Stimulated activated CD8-positive, alpha-beta memory T cell treated with anti-CD3 and anti-CD28 coated beads, Interleukin-15, amount 100 ng/mL, for 24 hours (primary cell): ENCODE measurements around the gene TAOK1.
"Not testable (repeated sequence)": the region's sequence is repeated elsewhere in the genome, so short reads cannot be mapped to it uniquely, and the experiment has no call there.

Experiments
- DNase-seq: peaks from one replicate; pipeline ENCODE4 v3.0.0-alpha.2; 2020; ENCODE audit warnings: low read depth

TAOK1 gene

GRCh38 chr17:29389982-29390850 is at the start of gene TAOK1:
Gene TAOK1 (plus strand): TSS chr17:29390363. CDS start chr17:29451549, 61,186 bp downstream.
- peak; percentile 88 for DNase-seq

GRCh38 chr17:29341726-29342125 is 48.4 kb upstream of the TAOK1 start:
- DNase-seq, result no peak

DNA sequence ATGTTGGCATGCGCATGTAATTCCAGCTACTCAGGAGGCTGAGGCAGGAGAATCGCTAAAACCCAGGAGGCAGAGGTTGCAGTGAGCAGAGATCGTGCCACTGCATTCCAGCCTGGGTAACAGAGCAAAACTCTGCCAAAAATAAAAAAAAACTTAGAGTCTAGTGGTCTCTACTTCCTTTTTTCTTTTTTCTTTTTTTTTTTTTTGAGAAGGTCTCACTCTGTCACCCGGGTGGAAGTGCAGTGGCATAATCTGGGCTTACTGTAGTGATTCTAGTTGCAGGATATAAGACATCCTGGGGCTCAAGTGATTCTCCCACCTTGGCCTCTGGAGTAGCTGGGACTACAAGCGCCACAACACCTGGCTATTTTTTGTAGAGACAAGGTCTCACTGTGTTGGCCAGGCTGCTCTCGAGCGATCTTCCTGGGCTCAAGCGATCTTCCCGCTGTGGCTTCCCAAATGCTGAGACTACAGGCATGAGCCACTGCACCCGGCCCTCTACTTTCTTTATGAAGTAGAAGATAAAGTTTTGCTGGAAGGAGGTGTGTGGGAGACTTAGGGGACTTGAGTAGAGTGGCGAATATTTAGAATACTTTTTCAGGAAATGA is 47.9 kb upstream of the TAOK1 start:
- no peak for DNase-seq

- no peak for DNase-seq
Observed at GRCh38 chr17:29344201-29344856, 45.8 kb upstream of the TAOK1 start.

- DNase-seq, result no peak
Observed at GRCh38 chr17:29345066-29345465, 45.1 kb upstream of the TAOK1 start.

- DNase-seq, result not testable (repeated sequence)
Observed at GRCh38 chr17:29345470-29345869, 44.7 kb upstream of the TAOK1 start.

DNA sequence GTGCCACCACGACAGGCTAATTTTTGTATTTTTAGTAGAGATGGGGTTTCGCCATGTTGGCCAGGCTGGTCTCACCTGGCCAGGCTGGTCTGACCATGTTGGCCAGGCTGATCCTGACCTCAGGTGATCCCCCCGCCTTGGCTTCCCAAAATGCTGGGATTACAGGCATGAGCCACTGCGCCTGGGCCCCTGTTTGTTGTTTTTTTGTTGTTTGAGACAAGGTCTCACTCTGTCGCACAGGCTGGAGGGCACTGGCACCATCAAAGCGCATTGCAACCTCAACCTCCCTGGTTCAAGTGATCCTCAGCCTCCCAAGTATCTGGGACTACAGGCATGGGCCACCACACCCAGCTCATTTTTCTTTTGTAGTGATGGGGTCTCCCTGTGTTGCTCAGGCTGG is 43.7 kb upstream of the TAOK1 start:
- no peak for DNase-seq

- DNase-seq, result no peak
Observed at GRCh38 chr17:29347831-29348629, 42.1 kb upstream of the TAOK1 start.

DNA sequence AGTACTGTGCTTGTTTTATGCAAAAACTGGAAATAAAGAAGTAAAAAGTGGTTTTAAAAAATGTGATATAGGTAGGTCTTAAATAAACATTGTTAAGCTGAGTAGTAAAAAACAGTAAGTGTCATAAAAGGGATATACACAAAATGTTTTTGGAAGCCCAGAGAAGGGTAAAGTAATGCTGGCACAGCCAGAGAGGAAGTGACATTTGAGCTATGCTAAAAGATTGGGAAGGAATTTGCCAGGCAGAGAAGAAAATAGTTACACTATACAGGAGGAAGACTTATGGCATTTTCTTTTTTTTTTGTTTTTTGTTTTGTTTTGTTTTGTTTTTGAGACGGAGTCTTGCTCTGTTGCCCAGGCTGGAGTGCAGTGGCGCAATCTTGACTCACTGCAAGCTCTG is 40.8 kb upstream of the TAOK1 start:
- DNase-seq, result no peak

GRCh38 chr17:29352146-29352545 is 38.0 kb upstream of the TAOK1 start:
- no peak for DNase-seq

DNA sequence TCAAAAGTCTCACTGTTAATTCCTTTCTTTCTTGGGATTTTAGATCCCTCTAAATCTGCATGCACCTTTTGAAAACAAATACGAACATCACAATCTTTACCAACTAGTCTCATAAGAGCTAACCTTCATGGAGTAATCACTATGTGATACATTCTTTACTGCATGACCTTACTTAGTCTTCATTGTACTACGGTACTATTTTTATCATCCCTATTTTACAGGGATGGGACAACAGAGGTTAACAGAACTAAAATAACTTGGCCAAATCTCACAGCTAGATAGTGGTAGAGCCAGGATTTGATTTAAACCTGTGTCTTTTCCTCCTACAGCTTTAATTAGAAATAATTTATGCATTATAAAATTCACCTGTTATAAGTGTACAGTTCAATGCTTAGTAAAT is 32.9 kb upstream of the TAOK1 start:
- DNase-seq, result no peak

GRCh38 chr17:29357821-29358232 is 32.3 kb upstream of the TAOK1 start:
- no peak for DNase-seq

GRCh38 chr17:29358416-29358815 is 31.7 kb upstream of the TAOK1 start:
- no peak for DNase-seq

DNA sequence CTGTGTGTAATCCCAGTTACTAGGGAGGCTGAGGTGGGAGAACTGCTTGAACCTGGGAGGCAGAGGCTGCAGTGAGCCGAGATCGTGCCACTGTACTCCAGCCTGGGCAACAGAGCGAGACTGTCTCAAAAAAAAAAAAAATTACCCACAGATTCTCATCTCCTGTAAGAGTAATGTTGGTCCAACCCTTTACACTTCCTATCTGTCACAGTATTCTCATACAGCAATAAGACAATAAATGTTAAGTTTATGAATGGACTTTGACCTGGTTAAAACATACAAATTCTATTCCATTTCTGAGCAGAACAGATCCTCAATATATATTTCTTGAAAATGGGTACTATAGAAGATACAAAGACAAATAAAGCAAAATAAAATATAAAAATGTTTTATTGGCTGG is 30.4 kb upstream of the TAOK1 start:
- no peak for DNase-seq

- DNase-seq, result no peak
Observed at GRCh38 chr17:29363716-29364115, 26.4 kb upstream of the TAOK1 start.

DNA sequence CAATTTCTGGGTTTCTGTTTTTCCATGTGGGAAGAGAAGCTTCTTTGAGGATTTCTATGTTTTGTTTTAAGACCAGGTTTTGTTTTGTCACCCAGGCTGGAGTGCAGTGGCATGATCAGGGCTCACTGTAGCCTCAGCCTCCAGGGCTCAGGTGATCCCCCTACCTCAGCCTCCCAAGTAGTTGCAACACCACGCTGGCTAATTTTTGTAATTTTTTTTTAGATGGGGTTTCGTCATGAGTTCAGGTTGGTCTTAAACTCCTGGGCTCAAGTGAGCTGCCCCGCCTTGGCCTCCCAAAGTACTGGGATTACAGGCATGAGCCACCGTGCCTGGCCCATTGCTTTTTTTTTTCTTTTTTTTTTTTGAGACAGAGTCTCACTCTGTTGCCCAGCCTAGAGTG is 25.5 kb upstream of the TAOK1 start:
- no peak for DNase-seq

DNA sequence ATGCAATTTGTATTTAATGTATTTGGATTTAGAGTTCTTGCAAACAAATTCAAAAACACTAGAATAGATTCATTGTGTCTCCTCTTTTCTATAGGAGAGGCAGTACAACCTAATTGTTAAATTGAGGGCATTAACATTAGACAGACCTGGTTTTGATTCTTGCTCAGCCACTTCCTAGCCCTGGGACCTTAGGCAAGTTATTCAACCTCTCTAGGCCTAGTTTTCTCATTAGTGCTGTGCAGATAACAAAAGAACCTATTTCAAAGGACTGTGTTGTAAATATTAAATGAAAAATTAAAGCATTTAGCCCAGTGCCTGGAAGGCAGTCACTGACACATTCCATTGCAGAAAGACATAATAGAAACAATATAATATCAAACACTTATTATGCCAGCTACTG is 22.0 kb upstream of the TAOK1 start:
- DNase-seq, result no peak

- DNase-seq, result no peak
Observed at GRCh38 chr17:29368926-29369325, 21.2 kb upstream of the TAOK1 start.

DNA sequence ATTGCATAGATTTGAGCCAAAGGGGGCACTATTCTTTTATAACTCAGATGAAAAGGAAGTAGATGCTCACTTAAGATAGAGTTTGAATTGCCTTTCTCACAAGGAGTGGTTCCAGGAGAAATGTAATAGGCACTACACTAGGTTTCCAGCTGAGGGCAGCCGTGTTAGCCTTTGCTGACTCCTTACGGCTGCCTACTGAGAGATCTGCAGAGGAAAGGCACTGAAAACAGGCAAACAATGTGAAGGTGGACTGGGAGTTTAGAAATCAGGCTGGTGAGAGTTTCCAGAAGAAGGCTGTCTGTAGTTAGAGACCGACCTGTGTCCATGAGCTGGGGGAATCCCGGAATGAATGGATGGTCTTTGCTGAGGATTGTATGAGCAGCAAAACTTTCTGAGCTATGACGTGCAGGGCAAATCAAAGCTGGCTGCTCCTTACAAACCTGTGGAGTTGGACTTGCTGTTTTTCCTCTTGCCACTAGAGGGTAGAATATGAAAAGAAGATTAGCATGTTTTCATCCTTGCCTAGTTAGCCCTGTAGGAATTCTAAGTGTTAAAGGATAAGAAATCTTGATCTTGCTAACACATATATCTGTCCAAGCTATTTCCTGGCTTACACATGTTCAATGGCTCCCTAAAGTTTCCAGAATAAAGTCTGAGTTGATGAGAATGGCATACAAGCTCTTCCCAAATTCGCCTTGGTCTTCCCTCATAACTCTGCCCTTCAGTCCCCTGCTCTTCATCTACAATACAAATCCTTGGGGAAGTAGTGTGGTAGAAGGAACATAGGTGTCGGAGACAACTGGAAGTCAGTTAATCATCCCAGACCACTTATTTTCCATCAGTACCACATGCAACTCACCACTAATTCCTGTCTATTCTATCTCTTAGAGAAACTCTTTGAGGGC is 20.1 kb upstream of the TAOK1 start:
- no peak for DNase-seq

DNA sequence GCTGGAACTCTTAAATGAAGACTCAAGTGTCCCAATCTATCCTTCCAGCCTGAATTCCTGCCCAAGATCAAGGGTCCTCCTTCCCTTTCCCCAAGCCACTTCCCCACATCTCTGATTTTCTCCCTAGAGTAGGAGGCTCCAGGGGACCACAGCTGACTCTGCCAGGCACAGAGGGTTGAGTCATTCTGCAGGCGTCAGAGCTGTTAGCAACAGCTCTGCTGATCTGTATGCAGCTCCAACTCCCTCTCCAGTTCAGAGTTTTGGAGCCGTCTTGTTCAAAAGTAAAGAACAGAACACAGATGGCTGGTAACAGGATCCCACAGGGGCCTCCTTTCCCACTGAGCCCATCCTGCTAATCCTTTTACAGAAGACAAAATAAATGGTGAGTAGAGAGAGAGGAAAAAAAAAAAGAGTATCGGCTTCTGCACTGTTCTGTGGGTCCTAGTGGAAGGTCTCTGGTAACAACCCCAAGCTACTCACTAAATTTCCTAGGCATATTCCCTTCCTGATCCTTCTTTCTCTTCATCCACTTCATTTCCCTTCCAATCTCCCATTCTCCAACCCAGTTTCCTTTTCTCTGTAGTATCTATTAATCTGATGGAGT is 13.4 kb upstream of the TAOK1 start:
- no peak for DNase-seq

DNA sequence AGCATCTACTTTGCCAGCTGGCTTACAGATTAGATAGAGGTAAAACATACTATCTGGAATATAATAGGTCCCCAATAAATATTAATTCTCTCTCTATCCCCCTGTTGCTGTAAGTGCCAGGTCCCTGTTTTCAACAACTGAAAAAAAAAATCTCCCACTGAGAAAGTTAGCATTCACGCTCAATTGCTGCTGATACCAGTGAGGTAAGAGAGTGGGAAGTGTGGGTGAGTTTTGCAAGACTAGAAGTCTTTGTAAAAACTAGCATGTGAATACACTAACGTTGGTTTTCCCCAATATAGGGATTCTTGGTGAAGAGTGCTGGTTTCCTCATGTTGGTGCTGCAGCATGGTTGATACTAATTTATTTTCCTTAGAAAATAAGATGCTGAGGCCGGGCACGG is 11.7 kb upstream of the TAOK1 start:
- DNase-seq, result no peak
